Immature natural killer cell (primary cell): ENCODE results near the gene ATP2B3. TPM values are rescaled to one million over a fixed set of nuclear protein-coding genes. Genes with fewer than 3 reads are reported as not detected.
A peak's percentile ranks its signal among the peaks of the same experiment; 100 is the strongest.

Source experiments
- DNase-seq, 3 donors: peaks; one replicate each; pipeline ENCODE4 v3.0.0; 2022; ENCODE audit warnings: mixed read lengths in 1 of 3
- H3K27ac Mint-ChIP-seq, 6 donors: one replicate each; pipeline ENCODE4 v1.8.0; 2020; ENCODE audit warnings: mixed read lengths in 6 of 6, mild to moderate bottlenecking in 5 of 6, inconsistent platforms in 4 of 6, moderate library complexity in 3 of 6
- H3K27me3 Mint-ChIP-seq, 3 donors: one replicate each; pipeline ENCODE4 v1.8.0; 2020 to 2021; ENCODE audit warnings: low read depth in 3 of 3, mild to moderate bottlenecking in 3 of 3, mixed read lengths in 3 of 3, moderate library complexity in 3 of 3, inconsistent platforms in 1 of 3
- H3K36me3 Mint-ChIP-seq, 3 donors: one replicate each; pipeline ENCODE4 v1.8.0; 2020; ENCODE audit warnings: mixed read lengths in 3 of 3, inconsistent platforms in 2 of 3, mild to moderate bottlenecking in 2 of 3
- H3K4me1 Mint-ChIP-seq, 2 donors: one replicate each; pipeline ENCODE4 v1.8.0; 2020; ENCODE audit warnings: inconsistent platforms in 2 of 2, mild to moderate bottlenecking in 2 of 2, mixed read lengths in 2 of 2, moderate library complexity in 1 of 2
- H3K4me3 Mint-ChIP-seq, 5 donors: one replicate each; pipeline ENCODE4 v1.8.0; 2020; ENCODE audit warnings: mild to moderate bottlenecking in 5 of 5, mixed read lengths in 5 of 5, inconsistent platforms in 3 of 5, moderate library complexity in 3 of 5
- H3K9me3 Mint-ChIP-seq, 6 donors: one replicate each; pipeline ENCODE4 v1.8.0; 2020; ENCODE audit warnings: mild to moderate bottlenecking in 6 of 6, mixed read lengths in 6 of 6, inconsistent platforms in 4 of 6, moderate library complexity in 3 of 6
- polyA plus RNA-seq, 3 donors: library from polyadenylated mRNA; unstranded; fragments of 300-500 nt; fragmentation: Illumina TruSeq; gene quantifications; one replicate each; pipeline ENCODE4 v1.2.3, GENCODE V29; 2021

ATP2B3 gene
- polyA plus RNA-seq, 3 donors from 2014 or later = not detected

DNA sequence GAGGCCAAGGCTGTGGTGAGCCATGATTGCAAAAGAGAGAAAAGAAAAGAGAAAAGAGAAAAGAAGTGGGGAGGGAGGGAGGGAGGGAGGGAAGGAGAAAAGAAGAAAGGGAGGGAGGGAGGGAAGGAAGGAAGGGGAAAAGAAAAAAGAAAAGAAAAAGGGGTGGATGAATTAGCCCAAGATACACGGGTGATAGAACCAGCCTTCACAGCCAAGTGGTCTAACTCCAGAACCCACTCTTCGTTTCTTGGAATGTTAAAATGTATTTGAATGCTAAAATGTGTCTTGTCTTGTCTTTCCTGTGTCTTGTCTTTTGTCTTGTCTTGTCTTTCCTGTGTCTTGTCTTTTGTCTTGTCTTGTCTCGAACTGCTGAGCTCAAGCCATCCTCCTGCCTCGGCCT is 68.4 kb downstream of the ATP2B3 start:
- Mint-ChIP-seq H3K4me3 (no peak overlapping the region), H3K27ac (peak overlapping the region in 1 of 6 donors; percentile 18), H3K27me3 (peaks cover 2 to 4% (median 3%) of the 10 kb centered on the region in 3 donors), H3K9me3 (no peaks in the 10 kb centered on the region), H3K36me3 (peaks cover 0 to 3% (median 0%) of the 10 kb centered on the region in 3 donors), H3K4me1 (peaks cover 7 to 10% of the 10 kb centered on the region in 2 donors)
- DNase-seq = no peak

DNA sequence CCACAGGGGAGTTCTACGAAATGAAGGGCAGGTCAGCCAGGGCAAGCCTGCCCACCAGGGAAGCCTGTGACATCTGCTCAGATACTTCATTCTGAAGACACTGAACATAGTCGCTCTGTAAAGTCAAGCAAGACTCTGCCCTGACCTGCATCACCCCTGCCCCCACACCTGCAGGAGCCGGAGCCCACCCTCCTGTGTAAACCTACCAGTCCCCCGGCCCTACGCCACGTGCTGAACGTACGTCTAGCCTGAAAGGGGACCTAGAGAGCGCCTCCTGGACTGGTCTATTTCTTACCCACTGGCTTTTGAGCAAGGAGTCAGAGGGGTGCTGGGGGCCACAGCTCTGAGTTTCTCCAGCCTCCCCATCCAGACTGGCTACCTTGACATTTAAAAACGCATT is 69.9 kb downstream of the ATP2B3 start:
- Mint-ChIP-seq H3K9me3 (no peaks in the 10 kb centered on the region), H3K27me3 (peaks cover 2 to 4% (median 3%) of the 10 kb centered on the region in 3 donors), H3K4me3 (no peak overlapping the region), H3K4me1 (peaks cover 7 to 10% of the 10 kb centered on the region in 2 donors), H3K36me3 (peaks cover 0 to 3% (median 0%) of the 10 kb centered on the region in 3 donors), H3K27ac (no peak overlapping the region)
- DNase-seq = no peak

DNA sequence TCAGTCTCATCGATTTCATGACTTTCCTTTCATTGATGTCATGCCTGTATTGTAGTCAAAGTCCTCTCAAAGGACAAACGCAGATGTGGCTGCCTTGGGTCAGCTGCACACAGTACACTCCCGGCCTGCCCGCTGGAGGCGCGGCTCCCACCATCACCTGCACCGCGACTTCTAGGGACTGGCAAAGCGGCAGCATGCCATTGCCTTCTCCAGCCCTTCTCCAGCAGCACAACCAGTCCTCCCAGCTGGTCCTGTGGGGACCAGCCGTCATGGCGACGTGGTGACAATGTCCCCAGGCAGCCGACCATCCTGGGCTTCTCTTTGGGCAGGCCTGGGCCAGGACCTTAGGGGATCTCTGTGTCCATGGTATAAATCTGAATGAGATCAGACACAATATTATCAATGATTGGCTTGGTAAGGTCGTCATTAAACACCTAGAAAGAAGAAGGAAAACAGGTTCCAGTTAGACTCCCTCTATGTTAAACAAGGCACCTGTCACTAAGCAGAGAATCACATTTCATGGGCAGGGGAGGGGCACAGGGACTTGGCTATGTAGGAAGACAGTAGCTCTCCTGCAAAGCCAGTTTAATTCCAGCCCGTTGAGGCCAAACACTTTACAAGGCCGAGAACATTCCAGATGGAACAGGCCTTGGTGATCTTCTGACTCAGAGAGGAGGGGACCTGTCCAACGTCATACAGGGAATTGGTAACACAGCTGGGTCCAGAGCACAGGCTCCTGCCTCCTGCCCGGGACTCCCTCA is 70.8 kb downstream of the ATP2B3 start:
- Mint-ChIP-seq H3K9me3 (no peaks in the 10 kb centered on the region), H3K27ac (no peak overlapping the region)

DNA sequence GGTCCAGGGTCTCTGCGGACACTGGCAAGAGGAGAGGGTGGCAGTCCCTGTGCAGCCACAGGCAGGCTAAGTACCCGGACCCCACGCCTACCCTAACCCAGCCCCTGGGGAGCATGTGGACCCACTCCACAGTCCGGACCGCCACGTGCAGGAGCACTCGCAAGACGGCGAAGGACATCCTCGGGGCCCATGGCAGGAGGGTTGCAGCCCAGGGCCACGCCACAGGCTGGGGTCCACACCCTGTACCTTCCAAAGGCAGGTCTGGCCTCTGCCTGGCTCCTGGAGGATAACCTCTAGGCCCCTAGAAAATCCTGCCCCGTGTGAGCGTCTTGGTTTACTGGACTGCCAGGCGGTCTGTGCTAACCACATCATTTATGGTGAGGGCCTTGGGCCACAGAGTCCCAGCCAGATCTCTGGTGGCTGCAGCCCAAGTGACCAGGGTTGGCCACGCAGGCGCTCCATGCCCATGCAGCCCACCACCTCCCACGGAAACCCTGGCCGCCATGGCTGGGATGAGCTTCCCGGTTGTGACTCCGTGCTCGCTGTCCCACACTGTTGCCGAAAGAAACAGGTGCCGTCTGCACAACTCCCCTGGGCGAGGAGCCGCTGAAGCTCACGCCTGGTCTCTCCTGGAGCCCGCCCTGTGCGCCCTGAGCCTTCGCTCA is 71.5 kb downstream of the ATP2B3 start:
- no peak overlapping the region for H3K27ac Mint-ChIP-seq
- H3K36me3 Mint-ChIP-seq = peaks cover 0 to 3% (median 0%) of the 10 kb centered on the region in 3 donors
- no peaks in the 10 kb centered on the region for H3K4me1 Mint-ChIP-seq
- H3K9me3 Mint-ChIP-seq = peaks cover 0 to 3% (median 0%) of the 10 kb centered on the region in 6 donors
- DNase-seq = no peak
- H3K4me3 Mint-ChIP-seq = no peak overlapping the region
- H3K27me3 Mint-ChIP-seq = peaks cover 0 to 6% (median 4%) of the 10 kb centered on the region in 3 donors

More for the DNA sequence above, 70.8 kb downstream of the ATP2B3 start:
- H3K36me3 Mint-ChIP-seq = peaks cover 0 to 3% (median 0%) of the 10 kb centered on the region in 3 donors
- no peak overlapping the region for H3K4me3 Mint-ChIP-seq
- H3K4me1 Mint-ChIP-seq = peaks cover 0 to 4% of the 10 kb centered on the region in 2 donors
- H3K27me3 Mint-ChIP-seq = peaks cover 3 to 4% (median 4%) of the 10 kb centered on the region in 3 donors
- no peak for DNase-seq

DNA sequence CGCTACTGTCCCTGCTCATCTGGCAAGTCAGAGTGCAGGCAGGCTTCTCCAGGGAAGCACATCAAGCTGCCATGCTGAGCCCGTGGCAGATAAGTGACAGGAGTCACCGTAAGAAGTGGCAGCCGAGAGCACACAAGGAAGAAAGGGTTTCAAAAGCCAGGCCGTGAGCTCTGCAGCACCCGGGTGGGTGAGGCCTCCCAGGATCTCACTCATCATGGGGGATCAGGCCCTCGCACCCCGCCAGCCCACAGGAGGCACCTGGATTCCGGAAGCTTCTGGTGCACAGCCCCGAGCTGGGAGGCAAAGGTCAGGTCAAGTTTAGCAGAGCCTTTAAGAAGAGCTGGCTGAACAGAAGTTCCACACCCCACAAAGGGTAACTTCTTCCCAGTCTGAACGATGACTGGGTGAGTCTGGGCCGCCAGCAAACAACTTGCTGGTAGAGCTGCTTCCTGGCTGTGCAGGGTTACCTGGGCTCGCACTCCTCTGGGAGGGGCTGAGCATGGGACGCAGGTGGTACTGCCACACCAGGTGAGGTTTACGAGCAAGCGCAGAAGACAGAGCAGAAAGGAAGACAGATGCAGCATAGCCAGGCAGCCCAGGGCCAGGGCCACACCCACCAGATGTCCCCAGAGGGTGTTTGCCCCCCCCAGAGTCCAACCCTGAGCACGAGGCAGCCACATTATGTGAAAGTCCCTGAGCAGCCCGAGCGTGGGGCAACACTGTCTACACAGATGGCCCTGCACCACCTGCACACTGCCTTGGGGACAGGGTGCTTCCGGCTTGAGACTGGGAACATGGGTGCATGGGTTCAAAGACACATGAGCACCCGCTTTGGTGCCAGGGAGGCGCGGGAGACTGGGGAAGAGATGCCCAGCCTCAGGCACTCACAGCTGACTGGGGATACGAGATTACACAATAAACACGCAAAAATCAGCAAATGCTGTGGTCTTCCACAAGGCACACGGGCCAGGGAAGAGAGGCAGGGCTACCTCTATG is 73.8 kb downstream of the ATP2B3 start:
- Mint-ChIP-seq H3K36me3 (peaks cover 0 to 3% (median 0%) of the 10 kb centered on the region in 3 donors), H3K9me3 (peaks cover 0 to 3% (median 0%) of the 10 kb centered on the region in 6 donors), H3K27ac (no peak overlapping the region), H3K4me3 (no peak overlapping the region), H3K4me1 (peaks cover 0 to 2% of the 10 kb centered on the region in 2 donors), H3K27me3 (peaks cover 0 to 4% (median 2%) of the 10 kb centered on the region in 3 donors)
- DNase-seq = no peak

DNA sequence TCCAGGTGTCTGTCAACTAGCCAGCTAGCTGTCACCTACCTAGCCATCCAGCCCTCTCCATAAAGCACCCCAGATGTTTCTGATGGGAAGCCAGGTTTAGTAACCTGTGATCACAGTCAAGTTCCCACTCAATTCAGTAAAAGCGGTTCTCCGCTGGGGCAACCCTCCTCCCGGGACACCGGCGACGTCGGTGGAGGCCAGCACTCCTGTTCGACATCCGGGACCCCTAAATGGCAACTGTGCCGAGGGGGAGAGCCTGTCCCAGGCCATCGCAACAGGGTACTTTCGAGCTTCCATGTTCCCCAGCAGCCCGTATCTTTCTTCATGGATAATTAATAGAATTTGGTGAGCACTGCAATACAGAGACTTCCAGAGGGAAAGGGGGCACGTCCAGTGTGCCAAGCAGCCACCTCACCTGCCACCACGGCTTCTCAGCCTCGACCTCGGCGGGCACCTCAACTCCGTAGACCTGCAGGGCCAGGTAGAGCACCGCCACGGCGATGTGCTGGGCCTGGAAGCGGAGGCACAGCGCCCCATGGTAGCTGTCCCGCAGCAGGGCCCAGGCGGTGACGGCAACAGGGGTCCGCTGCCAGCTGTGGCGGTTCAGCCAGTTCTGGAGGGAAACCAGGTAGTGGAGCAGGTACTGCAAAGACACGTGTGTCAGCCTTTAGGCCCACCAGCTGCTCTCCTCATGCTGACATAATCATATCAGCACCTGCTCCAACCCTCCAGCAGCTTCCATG is 74.8 kb downstream of the ATP2B3 start:
- Mint-ChIP-seq H3K27me3 (peaks cover 0 to 2% (median 2%) of the 10 kb centered on the region in 3 donors), H3K36me3 (no peaks in the 10 kb centered on the region), H3K4me1 (peaks cover 8 to 12% of the 10 kb centered on the region in 2 donors), H3K27ac (no peak overlapping the region), H3K9me3 (peaks cover 0 to 3% (median 0%) of the 10 kb centered on the region in 6 donors), H3K4me3 (no peak overlapping the region)
- DNase-seq = no peak

DNA sequence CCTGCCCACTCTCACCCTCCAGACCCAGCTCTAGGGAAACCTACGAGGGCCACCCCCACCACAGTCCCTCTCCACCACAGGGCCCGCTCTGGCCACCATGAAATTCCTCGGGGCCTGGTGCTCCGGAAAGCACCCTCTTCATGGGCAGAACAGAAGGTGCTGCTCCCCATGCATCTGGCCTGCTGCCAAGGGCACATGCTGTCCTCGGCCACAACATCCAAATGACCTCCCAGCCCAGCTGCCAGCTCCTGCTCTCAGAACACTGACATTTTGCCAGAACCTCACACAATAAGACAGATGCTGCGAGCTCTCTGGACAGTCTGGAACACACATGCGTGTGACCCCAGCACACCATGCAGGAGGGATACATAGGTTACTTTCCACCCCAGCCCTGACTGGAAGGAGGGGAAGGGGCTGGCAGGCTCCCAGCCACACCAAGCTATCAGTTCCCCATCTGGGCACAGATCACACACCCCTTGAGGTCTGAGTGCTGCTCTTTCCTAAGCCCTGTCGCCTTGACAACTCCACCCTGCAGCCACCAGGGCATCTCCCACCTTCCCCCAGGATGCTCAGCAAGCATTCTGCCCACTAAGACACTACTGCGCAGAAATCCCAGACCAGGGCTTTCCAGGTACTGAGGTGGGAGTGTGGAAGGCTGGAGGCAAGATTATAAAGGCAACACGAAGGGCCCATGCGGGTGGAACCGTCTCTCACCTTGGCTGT is 75.7 kb downstream of the ATP2B3 start:
- no peak for DNase-seq
- peaks cover 17 to 20% of the 10 kb centered on the region in 2 donors for H3K4me1 Mint-ChIP-seq
- H3K9me3 Mint-ChIP-seq = peaks cover 0 to 3% (median 0%) of the 10 kb centered on the region in 6 donors
- no peak overlapping the region for H3K4me3 Mint-ChIP-seq
- peaks cover 0 to 3% (median 2%) of the 10 kb centered on the region in 3 donors for H3K27me3 Mint-ChIP-seq
- no peak overlapping the region for H3K27ac Mint-ChIP-seq
- no peaks in the 10 kb centered on the region for H3K36me3 Mint-ChIP-seq

DNA sequence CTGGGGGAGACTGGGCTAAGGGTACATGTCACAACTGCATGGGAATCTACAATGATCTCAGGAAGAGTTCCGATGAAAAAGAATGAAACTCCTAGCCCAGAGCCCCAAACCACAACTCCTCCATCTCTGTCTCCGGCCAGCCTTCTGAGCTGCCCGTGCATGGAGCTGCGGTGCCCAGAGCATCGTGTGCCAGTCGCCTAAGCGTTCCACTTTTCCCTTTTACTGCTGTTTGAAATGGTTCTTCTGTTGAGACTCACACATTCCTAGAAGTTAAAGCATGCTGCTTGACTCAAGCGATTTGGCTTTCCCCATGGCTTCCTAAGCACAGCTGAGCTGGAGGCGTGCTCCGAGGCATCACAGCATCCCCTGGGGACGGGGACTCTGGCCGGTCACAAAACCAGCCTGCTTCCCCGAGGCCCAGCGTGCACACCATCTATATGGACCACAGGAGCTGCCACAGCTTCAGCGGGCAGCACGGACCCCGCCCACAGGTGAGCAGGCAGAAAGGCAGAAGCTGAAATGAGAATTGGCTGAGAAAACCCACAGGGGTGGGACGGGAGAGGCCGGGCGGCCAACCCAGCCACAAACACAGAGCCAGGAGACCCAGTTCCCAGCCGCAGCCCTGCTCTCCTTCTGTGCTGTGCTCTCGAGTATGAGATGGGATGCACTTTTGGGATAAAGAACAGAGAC is 76.5 kb downstream of the ATP2B3 start:
- Mint-ChIP-seq H3K27me3 (peaks cover 0 to 6% (median 2%) of the 10 kb centered on the region in 3 donors), H3K9me3 (peaks cover 0 to 3% (median 0%) of the 10 kb centered on the region in 6 donors), H3K4me3 (no peak overlapping the region), H3K36me3 (no peaks in the 10 kb centered on the region), H3K4me1 (peaks cover 19 to 23% of the 10 kb centered on the region in 2 donors), H3K27ac (no peak overlapping the region)
- DNase-seq = no peak

DNA sequence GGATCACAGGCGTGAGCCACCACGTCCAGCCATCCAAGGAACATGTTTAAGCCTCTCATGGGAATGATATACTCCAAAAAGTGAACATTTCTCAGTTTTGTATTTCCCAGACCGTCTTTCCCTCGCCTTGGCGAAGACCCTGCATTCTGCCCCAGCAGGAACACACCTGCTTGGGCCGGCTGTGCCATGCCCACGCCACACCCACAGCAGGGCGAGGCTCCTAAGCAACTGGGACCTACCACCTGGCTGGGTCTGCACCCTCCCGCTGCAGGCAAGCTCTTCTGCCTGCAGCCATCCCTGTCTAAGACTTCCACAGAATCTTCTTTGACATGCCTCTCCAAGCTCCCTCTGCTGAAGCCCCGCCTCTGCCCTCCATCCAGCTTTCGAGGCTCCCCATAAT is 77.9 kb downstream of the ATP2B3 start:
- no peak overlapping the region for H3K4me3 Mint-ChIP-seq
- H3K27ac Mint-ChIP-seq = no peak overlapping the region

DNA sequence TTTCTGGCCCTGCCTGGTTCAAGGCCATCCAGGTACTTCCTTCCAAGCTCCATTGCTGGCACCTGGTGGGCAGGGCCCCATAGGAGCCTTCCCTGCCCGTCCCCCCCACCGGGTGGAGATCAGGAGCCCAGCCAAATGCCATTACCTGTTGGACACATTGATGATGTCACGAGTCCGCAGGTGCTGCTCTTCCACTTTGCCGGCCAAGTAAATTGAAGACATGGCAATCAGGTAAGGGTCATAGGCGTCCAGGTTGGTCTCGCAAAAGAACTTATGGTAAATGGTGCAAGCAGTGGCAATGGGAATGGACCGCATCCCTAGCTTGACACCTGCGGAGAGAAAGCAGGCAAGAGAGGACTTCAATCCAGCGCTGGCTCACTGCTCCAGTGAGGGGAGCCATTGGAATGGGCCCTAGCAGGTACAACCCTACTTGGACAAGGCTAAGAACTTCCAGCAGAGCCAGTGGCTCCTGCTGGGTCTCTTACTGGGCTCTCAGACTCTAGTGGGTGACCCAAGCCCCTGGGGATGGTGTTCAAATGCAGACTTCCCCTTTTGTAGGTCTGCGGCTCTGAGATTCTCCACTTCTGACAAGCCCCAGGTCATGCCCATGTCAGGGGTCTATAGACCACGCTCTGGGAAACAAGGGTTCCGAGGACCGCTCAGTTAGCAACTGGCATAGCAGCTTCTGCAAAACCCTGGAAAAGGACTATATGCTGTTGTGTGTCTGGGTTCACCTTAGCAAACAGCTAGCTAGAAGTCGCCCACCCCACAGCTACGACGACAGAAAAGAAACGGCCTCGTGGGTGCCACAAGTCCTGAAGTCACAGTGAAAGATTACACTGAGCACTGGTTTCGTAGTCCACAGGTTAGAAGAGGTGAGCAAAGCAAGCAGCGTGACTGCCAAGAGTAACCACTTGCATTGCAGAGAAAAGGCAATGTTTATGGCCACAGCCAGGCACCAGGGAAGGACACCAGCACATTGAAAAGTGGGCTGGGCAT is 78.7 kb downstream of the ATP2B3 start:
- Mint-ChIP-seq H3K27ac (no peak overlapping the region), H3K4me3 (peak overlapping the region in 1 of 5 donors; percentile 42)
- DNase-seq = no peak

More for the DNA sequence above, 77.9 kb downstream of the ATP2B3 start:
- no peaks in the 10 kb centered on the region for H3K36me3 Mint-ChIP-seq
- H3K4me1 Mint-ChIP-seq = peaks cover 28 to 31% of the 10 kb centered on the region in 2 donors
- peaks cover 0 to 10% (median 2%) of the 10 kb centered on the region in 3 donors for H3K27me3 Mint-ChIP-seq
- peaks cover 0 to 3% (median 0%) of the 10 kb centered on the region in 6 donors for H3K9me3 Mint-ChIP-seq
- no peak for DNase-seq

More for the DNA sequence above, 78.7 kb downstream of the ATP2B3 start:
- Mint-ChIP-seq H3K27me3 (peaks cover 0 to 10% (median 2%) of the 10 kb centered on the region in 3 donors), H3K4me1 (peaks cover 31 to 33% of the 10 kb centered on the region in 2 donors), H3K9me3 (peaks cover 0 to 3% (median 0%) of the 10 kb centered on the region in 6 donors), H3K36me3 (no peaks in the 10 kb centered on the region)
